ENCODE data around the gene AP2B1.
"Not testable (repeated sequence)": the region's sequence is repeated elsewhere in the genome, so short reads cannot be mapped to it uniquely, and the experiment has no call there.

Gene AP2B1

GRCh38 chr17:35587074-35587961 lies at the start of gene AP2B1:
AP2B1 (plus strand) TSS chr17:35587322; CDS start chr17:35594031, 6,709 bp downstream.
- peak; percentile 94 to 97 for DNase-seq

- DNase-seq: peak; percentile 33 to 39
These were observed 49.5 kb upstream of the AP2B1 start, which contains the start of gene SLFN12L for GRCh38 chr17:35537601-35538141. SLFN12L (minus strand) TSS chr17:35537678; CDS start chr17:35522364, 15,314 bp downstream.

GRCh38 chr17:35539659-35540026 lies 47.5 kb upstream of the AP2B1 start:
- DNase-seq: no peak

- peak in 1 of 2 donors; percentile 33 for DNase-seq
These were observed 46.3 kb upstream of the AP2B1 start for GRCh38 chr17:35540589-35541404.

GRCh38 chr17:35541434-35541833 lies 45.7 kb upstream of the AP2B1 start:
- DNase-seq: no peak

- DNase-seq: no peak
These were observed 44.1 kb upstream of the AP2B1 start for GRCh38 chr17:35542990-35543389.

GRCh38 chr17:35543856-35544255 lies 43.3 kb upstream of the AP2B1 start:
- no peak for DNase-seq

- no peak for DNase-seq
These were observed 42.0 kb upstream of the AP2B1 start for GRCh38 chr17:35545150-35545549.

GRCh38 chr17:35546487-35546886 lies 40.6 kb upstream of the AP2B1 start:
- DNase-seq: no peak

GRCh38 chr17:35548208-35548810 lies 38.8 kb upstream of the AP2B1 start:
- no peak for DNase-seq

GRCh38 chr17:35548978-35549377 lies 38.1 kb upstream of the AP2B1 start:
- DNase-seq: no peak

- DNase-seq: no peak
These were observed 33.8 kb upstream of the AP2B1 start for GRCh38 chr17:35553310-35553709.

- DNase-seq: no peak
These were observed 32.5 kb upstream of the AP2B1 start for GRCh38 chr17:35554668-35555067.

- DNase-seq: no peak
These were observed 31.4 kb upstream of the AP2B1 start for GRCh38 chr17:35555691-35556090.

GRCh38 chr17:35557353-35557752 lies 29.8 kb upstream of the AP2B1 start:
- DNase-seq: no peak

GRCh38 chr17:35559495-35560210 lies 27.5 kb upstream of the AP2B1 start:
- DNase-seq: no peak

- DNase-seq: no peak
These were observed 26.4 kb upstream of the AP2B1 start, which contains the start of gene SLFN14 for GRCh38 chr17:35560703-35561102. SLFN14 (minus strand) TSS chr17:35560819; CDS start chr17:35558062, 2,757 bp downstream.

- not testable (repeated sequence) for DNase-seq
These were observed 23.9 kb upstream of the AP2B1 start for GRCh38 chr17:35563181-35563580.

GRCh38 chr17:35566968-35567367 lies 20.2 kb upstream of the AP2B1 start:
- no peak for DNase-seq

- peak; percentile 44 to 53 for DNase-seq
These were observed 18.6 kb upstream of the AP2B1 start for GRCh38 chr17:35568561-35568960.

GRCh38 chr17:35569405-35569804 lies 17.7 kb upstream of the AP2B1 start:
- no peak for DNase-seq

GRCh38 chr17:35575759-35576158 lies 11.4 kb upstream of the AP2B1 start:
- DNase-seq: no peak
